HFF-Myc (cell line): ENCODE results near the gene SLC22A7.

ENCODE experiments used
- DNase-seq: peaks from one replicate; pipeline ENCODE4 v3.0.0-alpha.2; 2011; ENCODE audit warnings: low read depth; ENCODE audit errors: extremely low read depth
- H3K4me3 ChIP-seq: replicated peaks from 2 replicates; pipeline ENCODE4 v1.5.1; 2011; ENCODE audit warnings: low read depth, mild to moderate bottlenecking, control low read depth, low read length
- TF ChIP-seq, protein P1 (sequence below): IDR thresholded peaks from 2 replicates; pipeline ENCODE4 v1.5.1; 2012; ENCODE audit warnings: mild to moderate bottlenecking, low read depth, low read length, control low read depth; ENCODE audit errors: missing control alignments

Gene SLC22A7

GRCh38 chr6:43308990-43309477 is 11.0 kb downstream of the SLC22A7 start:
- no peak overlapping the region; the same call in 1 of the 2 replicates for H3K4me3 ChIP-seq
- TF ChIP-seq, protein P1, sequence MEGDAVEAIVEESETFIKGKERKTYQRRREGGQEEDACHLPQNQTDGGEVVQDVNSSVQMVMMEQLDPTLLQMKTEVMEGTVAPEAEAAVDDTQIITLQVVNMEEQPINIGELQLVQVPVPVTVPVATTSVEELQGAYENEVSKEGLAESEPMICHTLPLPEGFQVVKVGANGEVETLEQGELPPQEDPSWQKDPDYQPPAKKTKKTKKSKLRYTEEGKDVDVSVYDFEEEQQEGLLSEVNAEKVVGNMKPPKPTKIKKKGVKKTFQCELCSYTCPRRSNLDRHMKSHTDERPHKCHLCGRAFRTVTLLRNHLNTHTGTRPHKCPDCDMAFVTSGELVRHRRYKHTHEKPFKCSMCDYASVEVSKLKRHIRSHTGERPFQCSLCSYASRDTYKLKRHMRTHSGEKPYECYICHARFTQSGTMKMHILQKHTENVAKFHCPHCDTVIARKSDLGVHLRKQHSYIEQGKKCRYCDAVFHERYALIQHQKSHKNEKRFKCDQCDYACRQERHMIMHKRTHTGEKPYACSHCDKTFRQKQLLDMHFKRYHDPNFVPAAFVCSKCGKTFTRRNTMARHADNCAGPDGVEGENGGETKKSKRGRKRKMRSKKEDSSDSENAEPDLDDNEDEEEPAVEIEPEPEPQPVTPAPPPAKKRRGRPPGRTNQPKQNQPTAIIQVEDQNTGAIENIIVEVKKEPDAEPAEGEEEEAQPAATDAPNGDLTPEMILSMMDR, result no peak
- no peak for DNase-seq

DNA sequence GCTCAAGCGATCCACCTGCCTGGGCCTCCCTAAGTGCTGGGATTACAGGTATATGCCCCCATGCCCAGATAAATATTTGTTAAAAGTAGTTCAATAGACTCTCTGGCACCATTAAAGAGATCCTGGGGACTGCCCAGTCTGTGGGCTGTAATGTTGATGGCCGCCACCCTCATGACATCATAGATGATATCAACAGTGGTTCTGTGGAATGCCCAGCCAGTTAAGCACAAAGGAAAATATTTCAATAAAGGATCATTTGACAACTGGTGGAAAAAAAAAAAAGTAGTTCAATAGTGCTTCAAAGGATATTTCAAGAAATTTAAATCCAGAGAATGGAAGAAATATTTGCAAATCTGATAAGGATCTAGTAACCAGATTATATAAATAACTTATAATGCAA is 12.1 kb downstream of the SLC22A7 start:
- TF ChIP-seq, protein P1, result no peak
- no peak for DNase-seq
- H3K4me3 ChIP-seq, result no peak overlapping the region

- no peak overlapping the region for H3K4me3 ChIP-seq
- TF ChIP-seq, protein P1, result no peak
- no peak for DNase-seq
These were observed 12.6 kb downstream of the SLC22A7 start for GRCh38 chr6:43310624-43311023.

- TF ChIP-seq, protein P1, result no peak
- no peak overlapping the region for H3K4me3 ChIP-seq
- no peak for DNase-seq
These were observed 13.6 kb downstream of the SLC22A7 start for GRCh38 chr6:43311666-43312065.

DNA sequence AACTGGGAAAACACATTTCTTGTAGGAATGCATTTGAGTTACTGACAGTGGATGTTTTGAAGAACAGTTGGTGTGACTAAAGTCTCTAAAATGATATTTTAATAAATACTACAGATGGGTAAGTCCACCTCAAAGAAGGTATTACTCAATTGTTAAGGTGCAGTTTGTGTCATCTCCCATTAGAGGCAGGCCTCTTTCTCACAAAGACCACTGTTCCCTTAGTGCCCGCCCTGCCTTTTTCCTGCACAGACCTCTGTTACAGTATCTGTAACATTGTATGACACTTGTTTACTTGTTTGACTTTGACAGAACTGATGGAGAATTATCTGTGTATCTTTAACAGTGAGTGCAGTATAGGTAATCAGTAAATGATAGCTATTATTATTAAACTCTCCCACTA is 15.8 kb downstream of the SLC22A7 start:
- H3K4me3 ChIP-seq, result no peak overlapping the region
- TF ChIP-seq, protein P1, result no peak
- no peak for DNase-seq

DNA sequence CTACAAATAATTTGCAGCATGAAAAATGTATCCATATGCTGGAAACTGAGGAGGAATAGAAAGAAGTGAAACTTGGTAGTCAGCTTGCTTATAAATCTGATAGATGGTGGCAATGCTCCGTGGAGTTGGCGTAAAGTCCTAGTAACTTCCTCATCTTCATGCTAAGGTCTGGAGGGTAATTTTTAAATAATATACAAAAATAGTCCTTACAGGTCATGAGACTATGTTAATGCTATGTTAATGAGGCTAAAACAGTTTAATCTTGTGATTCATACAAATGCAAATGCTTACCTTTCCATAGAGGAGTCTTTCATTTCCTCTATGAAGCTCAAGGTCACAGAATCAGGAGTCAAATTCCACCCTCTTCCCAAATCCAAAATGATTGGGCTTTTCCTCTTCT is 20.0 kb downstream of the SLC22A7 start:
- DNase-seq, result no peak
- TF ChIP-seq, protein P1, result no peak
- H3K4me3 ChIP-seq, result no peak overlapping the region

- no peak overlapping the region for H3K4me3 ChIP-seq
- TF ChIP-seq, protein P1, result no peak
- no peak for DNase-seq
These were observed 27.8 kb downstream of the SLC22A7 start for GRCh38 chr6:43325876-43326275.
